T-helper 17 cell (primary cell): ENCODE results near the gene PLAC9. TPM values are rescaled to one million over a fixed set of nuclear protein-coding genes. Genes with fewer than 3 reads are reported as not detected.

Experiments used
- ATAC-seq: fragments of 150-1000 bp; cut with Tn5 transposase; 2 replicates; pipeline ENCODE4 v1.10.0; 2021; ENCODE audit warnings: mild to moderate bottlenecking, moderate library complexity
- DNase-seq, 3 donors: peaks; one replicate each; pipeline versions ENCODE4 v3.0.0 to v3.0.0-alpha.2; 2020 to 2021
- H3K9me3 ChIP-seq: one replicate; pipeline ENCODE4 v1.7.0; 2013; ENCODE audit warnings: low read length, mild to moderate bottlenecking; ENCODE audit not compliant: control insufficient read depth, poor library complexity, severe bottlenecking
- H3K27ac Mint-ChIP-seq: one replicate; pipeline ENCODE4 v1.8.0; 2022; ENCODE audit warnings: mild to moderate bottlenecking, moderate library complexity, mixed read lengths
- H3K27me3 Mint-ChIP-seq: one replicate; pipeline ENCODE4 v1.8.0; 2022; ENCODE audit warnings: mixed read lengths
- H3K36me3 Mint-ChIP-seq: one replicate; pipeline ENCODE4 v1.8.0; 2022; ENCODE audit warnings: low read depth, mixed read lengths
- H3K4me1 Mint-ChIP-seq: one replicate; pipeline ENCODE4 v1.8.0; 2022; ENCODE audit warnings: mild to moderate bottlenecking, mixed read lengths
- H3K4me3 Mint-ChIP-seq: one replicate; pipeline ENCODE4 v1.8.0; 2022; ENCODE audit warnings: mild to moderate bottlenecking, moderate library complexity, mixed read lengths
- total RNA-seq, 4 donors: library from RNA in 2 of 4; stranded (reverse) in 2 of 4; gene quantifications; one replicate each; pipeline ENCODE4 v1.2.3 and lab custom pipeline; 2022 to 2026

The PLAC9 gene
- total RNA-seq, 2 donors from 2014 or later: not detected

GRCh38 chr10:80187060-80187459 lies 54.5 kb downstream of the PLAC9 start:
- no peaks in the 10 kb centered on the region for H3K9me3 ChIP-seq
- ATAC-seq: no peak
- H3K27ac Mint-ChIP-seq: peak overlapping the region; percentile 96
- peak overlapping the region; percentile 89 for H3K4me3 Mint-ChIP-seq
- no peak for DNase-seq
- H3K4me1 Mint-ChIP-seq: peaks cover 62% of the 10 kb centered on the region
- no peaks in the 10 kb centered on the region for H3K36me3 Mint-ChIP-seq
- no peaks in the 10 kb centered on the region for H3K27me3 Mint-ChIP-seq

GRCh38 chr10:80187465-80188409 lies 55.2 kb downstream of the PLAC9 start:
- peaks cover 66% of the 10 kb centered on the region for H3K4me1 Mint-ChIP-seq
- ATAC-seq (peak; percentile 95), DNase-seq (peak; percentile 56 to 77 (median 69))
- no peaks in the 10 kb centered on the region for H3K27me3 Mint-ChIP-seq
- H3K9me3 ChIP-seq: no peaks in the 10 kb centered on the region
- H3K27ac Mint-ChIP-seq: peak overlapping the region; percentile 96
- no peaks in the 10 kb centered on the region for H3K36me3 Mint-ChIP-seq
- peak overlapping the region; percentile 89 for H3K4me3 Mint-ChIP-seq

- H3K36me3 Mint-ChIP-seq: no peaks in the 10 kb centered on the region
- ATAC-seq: no peak
Measured at GRCh38 chr10:80188713-80189112, 56.2 kb downstream of the PLAC9 start.

GRCh38 chr10:80191589-80192270 lies 59.2 kb downstream of the PLAC9 start:
- H3K27me3 Mint-ChIP-seq: no peaks in the 10 kb centered on the region
- ATAC-seq: no peak
- peak overlapping the region; percentile 60 for H3K27ac Mint-ChIP-seq
- H3K36me3 Mint-ChIP-seq: peaks cover 2% of the 10 kb centered on the region
- H3K9me3 ChIP-seq: no peaks in the 10 kb centered on the region
- H3K4me1 Mint-ChIP-seq: peaks cover 63% of the 10 kb centered on the region
- no peak for DNase-seq
- H3K4me3 Mint-ChIP-seq: peak overlapping the region; percentile 31

More at GRCh38 chr10:80188713-80189112, 56.2 kb downstream of the PLAC9 start:
- H3K9me3 ChIP-seq: no peaks in the 10 kb centered on the region
- H3K4me3 Mint-ChIP-seq: peak overlapping the region; percentile 57
- DNase-seq: no peak
- H3K27ac Mint-ChIP-seq: peak overlapping the region; percentile 96
- H3K27me3 Mint-ChIP-seq: no peaks in the 10 kb centered on the region
- H3K4me1 Mint-ChIP-seq: peaks cover 64% of the 10 kb centered on the region

- Mint-ChIP-seq H3K4me1 (peaks cover 62% of the 10 kb centered on the region), H3K4me3 (no peak overlapping the region), H3K27ac (peak overlapping the region; percentile 60), H3K27me3 (no peaks in the 10 kb centered on the region), H3K36me3 (peaks cover 2% of the 10 kb centered on the region)
- DNase-seq (no peak), ATAC-seq (no peak)
- H3K9me3 ChIP-seq: no peaks in the 10 kb centered on the region
Measured at GRCh38 chr10:80192553-80192952, 60.0 kb downstream of the PLAC9 start.

GRCh38 chr10:80194373-80195045 lies 62.0 kb downstream of the PLAC9 start:
- Mint-ChIP-seq H3K36me3 (peaks cover 2% of the 10 kb centered on the region), H3K27ac (peak overlapping the region; percentile 86), H3K4me3 (no peak overlapping the region), H3K4me1 (peaks cover 54% of the 10 kb centered on the region), H3K27me3 (no peaks in the 10 kb centered on the region)
- DNase-seq (no peak), ATAC-seq (no peak)
- no peaks in the 10 kb centered on the region for H3K9me3 ChIP-seq

Other genes starting within 250 kb of the PLAC9 start
- gene SFTPD, start 183.6 kb upstream of the PLAC9 start, total RNA-seq: not detected
- gene TMEM254, start 54.1 kb upstream of the PLAC9 start, total RNA-seq: 10 to 100 TPM in 1 of 2 donors, 1 to 10 TPM in 1; 8.1 to 11.3 TPM
- gene ANXA11, start 72.8 kb downstream of the PLAC9 start, total RNA-seq: 100 to 1,000 TPM; 199 to 209 TPM
- not detected for gene MAT1A, start 156.9 kb downstream of the PLAC9 start, total RNA-seq
- gene DYDC1, start 224.0 kb downstream of the PLAC9 start, total RNA-seq: not detected
- not detected for gene DYDC2, start 224.1 kb downstream of the PLAC9 start, total RNA-seq